NOMO-1 treated with DMSO at 0.1 percent for 48 hours (cell line): Measurements from ENCODE around the gene SLC5A11.
"Not testable (repeated sequence)": the region's sequence is repeated elsewhere in the genome, so short reads cannot be mapped to it uniquely, and the experiment has no call there.

Experiments
- DNase-seq: peaks from one replicate; lab custom pipeline; 2025; ENCODE audit not compliant: unreplicated experiment; lab: John Stamatoyannopoulos, UW

SLC5A11 gene

GRCh38 chr16:24856871-24857270 lies 11.1 kb downstream of the SLC5A11 start:
- not testable (repeated sequence) for DNase-seq

DNA sequence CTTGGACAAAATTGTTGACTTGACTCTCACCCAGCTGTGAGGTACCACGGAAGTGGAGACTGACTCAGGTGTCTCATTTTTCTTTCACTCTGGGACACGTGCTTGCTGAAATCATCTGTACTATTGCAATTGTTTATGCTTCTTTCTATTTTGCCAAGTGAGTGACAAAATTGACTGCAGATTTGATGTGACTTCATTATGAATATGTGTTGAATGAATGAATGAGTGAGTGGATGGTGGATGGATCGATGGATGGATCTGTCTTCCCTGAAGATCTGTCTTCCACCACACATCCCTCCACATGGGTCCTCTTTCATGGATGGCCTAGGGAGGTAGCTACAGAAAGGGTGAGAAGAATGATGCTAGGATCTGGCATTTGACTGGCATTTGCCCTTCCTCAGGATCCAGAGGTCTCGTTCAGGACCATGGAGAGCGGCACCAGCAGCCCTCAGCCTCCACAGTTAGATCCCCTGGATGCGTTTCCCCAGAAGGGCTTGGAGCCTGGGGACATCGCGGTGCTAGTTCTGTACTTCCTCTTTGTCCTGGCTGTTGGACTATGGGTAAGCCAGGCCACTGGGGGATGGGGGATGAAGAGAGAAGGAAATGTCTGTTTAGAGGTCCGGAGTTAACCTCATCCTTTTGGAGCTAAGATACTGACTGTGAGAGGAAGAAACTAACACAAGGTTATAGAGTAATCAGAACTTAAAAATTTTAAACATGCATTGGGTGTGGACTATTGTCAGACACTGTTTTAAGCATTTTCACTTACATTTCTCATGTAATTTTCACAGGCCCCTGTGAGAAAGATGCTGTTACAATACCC lies 12.7 kb downstream of the SLC5A11 start:
- DNase-seq: peak; percentile 33

DNA sequence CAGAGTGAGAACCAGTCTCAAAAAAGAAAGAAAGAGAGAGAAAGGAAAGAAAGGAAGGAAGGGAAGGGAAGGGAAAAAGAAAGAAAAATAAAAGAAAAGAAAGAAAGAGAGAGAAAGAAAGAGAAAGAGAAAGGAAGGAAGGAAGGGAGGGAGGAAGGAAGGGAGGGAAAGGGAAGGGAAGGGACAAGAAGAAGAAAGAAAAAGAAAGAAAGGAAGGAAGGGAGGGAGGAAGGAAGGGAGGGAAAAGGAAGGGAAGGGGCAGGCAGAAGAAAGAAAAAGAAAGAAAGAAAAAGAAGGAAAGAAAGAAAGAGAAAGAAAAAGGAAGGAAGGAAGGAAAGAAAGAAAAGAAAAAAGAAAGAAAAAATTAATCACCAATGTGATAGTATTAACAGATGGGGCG lies 15.7 kb downstream of the SLC5A11 start:
- no peak for DNase-seq

DNA sequence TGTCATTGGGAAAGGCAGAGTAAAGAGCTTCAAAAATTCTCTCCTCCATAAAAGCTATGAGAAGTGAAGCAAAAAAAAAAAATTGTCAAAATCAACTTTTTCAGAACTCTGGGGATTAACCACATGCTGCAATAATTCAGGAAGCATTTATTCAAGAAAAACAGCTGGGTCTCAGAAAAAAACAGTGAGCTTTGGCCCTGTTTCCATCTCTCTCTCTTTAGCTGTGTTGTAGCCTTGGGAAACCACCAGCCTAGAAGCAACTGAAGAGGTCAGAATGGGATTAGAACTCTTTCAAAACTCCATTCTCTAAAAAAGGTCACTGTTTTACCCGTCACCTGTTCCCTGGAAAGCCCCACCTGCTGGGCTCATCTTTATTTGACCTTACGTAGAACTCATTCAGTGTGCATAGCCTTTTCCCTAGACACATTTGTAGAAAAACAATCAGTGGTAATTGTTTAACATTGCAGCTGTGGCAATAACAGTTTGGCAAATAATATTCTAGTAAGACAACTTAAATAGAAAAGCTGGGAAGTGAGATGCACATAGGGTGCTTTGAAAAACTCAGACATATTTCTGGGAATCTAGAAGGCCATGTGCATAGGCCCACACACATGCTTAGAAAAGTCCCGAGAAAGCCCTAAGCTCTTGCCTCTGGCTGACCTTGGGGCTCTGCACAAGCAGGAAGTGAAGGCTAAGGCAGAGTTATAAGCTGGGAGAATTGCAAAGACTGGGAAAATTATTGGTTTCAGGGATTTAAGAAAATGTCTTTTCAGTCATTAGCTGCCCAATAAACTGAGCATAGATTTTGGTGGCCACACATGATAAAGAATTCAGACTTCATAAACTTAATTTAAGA lies 18.0 kb downstream of the SLC5A11 start:
- DNase-seq: no peak

DNA sequence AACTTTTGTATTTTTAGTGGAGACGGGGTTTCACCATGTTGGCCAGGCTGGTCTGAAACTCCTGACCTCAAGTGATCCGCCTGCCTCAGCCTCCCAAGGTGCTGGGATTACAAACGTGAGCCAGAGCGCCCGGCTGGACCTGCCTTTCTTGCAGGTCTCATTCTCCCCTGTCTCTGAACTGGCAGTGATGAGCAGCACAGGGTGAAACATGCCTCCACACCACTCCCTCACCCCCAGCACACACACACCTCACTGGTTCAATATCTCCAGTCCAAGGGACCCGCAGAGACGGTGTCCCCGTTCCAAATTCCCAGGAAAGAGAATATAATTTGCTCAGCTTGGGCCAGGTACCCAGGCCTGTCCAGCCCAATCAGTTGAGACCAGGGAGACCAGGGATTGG lies 23.3 kb downstream of the SLC5A11 start:
- DNase-seq: no peak

DNA sequence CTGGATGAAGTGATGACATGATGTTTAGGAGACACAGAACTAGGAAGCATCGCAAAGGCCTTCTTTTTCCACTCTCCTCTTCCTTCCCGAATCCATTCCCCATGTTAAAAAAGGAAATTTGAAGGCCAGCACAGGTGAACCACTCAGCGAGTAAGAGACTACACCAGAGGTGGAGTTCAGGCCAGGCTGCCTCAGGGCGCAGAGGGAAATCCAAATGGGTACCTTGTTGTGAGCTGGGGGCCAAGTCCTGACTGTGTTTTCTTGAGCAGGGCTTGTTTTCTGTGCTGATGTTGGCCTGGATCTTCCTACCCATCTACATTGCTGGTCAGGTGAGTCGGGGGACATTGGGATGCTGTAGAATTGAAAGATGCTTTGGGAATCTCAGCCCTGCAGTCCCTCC lies 26.1 kb downstream of the SLC5A11 start:
- no peak for DNase-seq

DNA sequence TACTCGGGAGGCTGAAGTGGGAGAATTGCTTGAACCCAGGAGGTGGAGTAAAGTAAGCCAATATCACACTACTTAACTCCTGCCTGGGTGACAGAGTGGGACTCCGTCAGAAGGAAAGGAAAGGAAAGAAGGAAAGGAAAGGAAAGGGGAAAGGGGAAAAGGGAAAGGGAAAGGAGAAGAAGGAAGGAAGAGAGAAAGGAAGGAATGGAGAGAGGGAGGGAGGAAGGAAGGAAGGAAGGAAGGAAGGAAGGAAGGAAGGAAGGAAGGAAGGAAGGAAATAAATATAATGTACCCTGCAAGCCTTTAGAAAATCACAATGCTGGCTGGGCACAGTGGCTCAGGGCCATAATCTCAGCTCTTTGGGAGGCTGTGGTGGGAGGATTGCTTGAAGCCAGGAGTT lies 27.3 kb downstream of the SLC5A11 start:
- DNase-seq: no peak

- no peak for DNase-seq
These were observed 29.7 kb downstream of the SLC5A11 start for GRCh38 chr16:24875466-24875865.

GRCh38 chr16:24876231-24876630 lies 30.5 kb downstream of the SLC5A11 start:
- no peak for DNase-seq

- no peak for DNase-seq
These were observed 33.9 kb downstream of the SLC5A11 start for GRCh38 chr16:24879684-24880083.

- DNase-seq: no peak
These were observed 38.0 kb downstream of the SLC5A11 start for GRCh38 chr16:24883714-24884151.

DNA sequence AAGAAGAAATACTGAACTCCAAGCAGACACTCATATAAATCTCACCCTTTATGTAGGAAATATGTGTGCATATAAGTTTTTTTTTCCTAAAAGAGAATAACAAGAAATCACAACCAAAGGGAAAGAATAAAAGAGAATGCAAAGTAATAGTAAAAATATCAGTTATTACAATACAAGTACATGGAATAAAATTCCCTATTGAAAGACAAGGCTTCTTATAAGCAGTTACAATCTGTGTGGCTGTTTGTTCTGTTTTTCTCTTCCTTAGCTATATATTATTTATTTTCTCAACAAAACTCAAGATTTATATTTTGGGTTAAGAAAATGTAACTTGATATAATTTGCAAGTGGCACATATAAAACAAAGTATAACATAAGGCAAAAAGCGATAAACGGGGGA lies 41.7 kb downstream of the SLC5A11 start:
- DNase-seq: no peak

DNA sequence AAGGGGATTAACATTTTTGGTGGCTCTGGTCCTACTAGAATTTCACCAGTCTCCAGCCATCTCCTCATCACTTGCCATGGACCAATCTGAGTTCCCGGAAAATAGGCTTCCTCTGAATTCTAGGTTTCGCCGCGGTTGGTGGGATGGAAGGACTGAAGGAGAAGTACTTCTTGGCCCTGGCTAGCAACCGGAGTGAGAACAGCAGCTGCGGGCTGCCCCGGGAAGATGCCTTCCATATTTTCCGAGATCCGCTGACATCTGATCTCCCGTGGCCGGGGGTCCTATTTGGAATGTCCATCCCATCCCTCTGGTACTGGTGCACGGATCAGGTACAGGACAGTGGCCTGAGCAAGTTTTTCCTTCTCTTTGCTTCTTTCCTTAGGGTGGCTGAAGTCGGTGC lies 45.0 kb downstream of the SLC5A11 start:
- DNase-seq: no peak

DNA sequence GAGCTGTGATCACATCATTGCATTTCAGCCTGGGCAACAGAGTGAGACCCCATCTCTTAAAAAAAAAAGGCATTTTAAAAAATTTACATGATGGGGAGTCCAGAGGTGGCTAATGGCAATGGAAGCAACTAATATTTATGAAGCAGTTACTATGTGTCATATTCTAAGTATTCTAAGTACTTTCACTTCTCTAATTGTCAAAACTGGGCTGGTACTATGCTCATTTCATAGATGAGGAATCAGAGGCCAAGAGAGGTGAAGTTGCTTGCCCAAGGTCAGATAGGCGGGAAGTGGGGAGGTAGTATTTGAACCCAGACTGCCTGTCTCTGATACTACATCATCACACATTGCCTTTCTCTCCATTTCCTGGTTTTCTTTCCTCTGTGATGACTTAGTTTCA lies 50.7 kb downstream of the SLC5A11 start:
- peak; percentile 88 for DNase-seq

GRCh38 chr16:24897522-24897921 lies 51.8 kb downstream of the SLC5A11 start:
- DNase-seq: not testable (repeated sequence)

- no peak for DNase-seq
These were observed 54.5 kb downstream of the SLC5A11 start for GRCh38 chr16:24900230-24900629.

DNA sequence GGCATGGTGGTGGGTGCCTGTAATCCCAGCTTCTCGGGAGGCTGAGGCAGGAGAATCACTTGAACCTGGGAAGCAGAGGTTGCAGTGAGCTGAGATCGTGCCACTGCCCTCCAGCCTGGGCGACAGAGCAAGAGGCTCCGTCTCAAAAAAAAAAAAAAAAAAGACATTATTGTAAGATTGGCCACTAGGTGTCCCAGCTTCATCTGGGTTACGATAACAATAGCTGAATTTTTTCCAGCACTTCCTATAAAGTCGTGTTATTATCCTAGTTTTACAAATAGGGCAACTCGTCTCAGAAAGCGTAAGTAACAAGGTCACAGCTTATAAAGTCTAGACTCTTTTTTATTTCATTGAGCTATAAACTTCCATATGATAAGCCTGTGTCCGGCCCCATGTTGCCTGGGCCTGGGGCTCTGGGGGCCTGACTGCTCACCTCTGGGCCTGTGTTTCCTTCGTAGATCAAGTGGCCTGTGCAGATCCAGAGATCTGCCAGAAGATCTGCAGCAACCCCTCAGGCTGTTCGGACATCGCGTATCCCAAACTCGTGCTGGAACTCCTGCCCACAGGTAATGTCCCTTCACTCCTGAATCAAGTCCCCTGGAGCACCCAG lies 60.5 kb downstream of the SLC5A11 start:
- DNase-seq: no peak

DNA sequence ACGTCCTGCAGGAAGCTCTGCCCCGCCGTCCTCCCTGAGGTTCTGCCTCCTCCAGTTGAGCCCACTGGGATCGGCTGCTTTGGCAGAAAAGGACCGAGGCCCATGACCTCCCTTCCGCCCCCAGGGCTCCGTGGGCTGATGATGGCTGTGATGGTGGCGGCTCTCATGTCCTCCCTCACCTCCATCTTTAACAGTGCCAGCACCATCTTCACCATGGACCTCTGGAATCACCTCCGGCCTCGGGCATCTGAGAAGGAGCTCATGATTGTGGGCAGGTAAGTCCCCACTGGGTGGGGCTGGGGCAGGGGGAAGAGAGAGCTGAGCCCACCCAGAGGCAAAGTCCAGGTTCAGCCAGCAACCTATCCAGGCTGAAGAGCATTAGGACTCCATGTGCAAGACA lies 61.1 kb downstream of the SLC5A11 start:
- no peak for DNase-seq

DNA sequence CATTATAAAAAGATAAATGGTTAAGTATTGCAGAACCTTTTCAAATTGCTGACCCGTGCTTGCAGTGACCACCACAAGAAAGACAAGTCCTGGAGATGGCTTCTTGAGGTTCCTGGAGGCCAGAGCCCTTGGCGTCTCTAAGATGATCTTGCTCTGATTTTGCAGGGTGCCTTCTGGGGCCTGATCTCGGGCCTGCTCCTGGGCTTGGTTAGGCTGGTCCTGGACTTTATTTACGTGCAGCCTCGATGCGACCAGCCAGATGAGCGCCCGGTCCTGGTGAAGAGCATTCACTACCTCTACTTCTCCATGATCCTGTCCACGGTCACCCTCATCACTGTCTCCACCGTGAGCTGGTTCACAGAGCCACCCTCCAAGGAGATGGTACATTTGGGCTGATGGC lies 63.0 kb downstream of the SLC5A11 start:
- no peak for DNase-seq

DNA sequence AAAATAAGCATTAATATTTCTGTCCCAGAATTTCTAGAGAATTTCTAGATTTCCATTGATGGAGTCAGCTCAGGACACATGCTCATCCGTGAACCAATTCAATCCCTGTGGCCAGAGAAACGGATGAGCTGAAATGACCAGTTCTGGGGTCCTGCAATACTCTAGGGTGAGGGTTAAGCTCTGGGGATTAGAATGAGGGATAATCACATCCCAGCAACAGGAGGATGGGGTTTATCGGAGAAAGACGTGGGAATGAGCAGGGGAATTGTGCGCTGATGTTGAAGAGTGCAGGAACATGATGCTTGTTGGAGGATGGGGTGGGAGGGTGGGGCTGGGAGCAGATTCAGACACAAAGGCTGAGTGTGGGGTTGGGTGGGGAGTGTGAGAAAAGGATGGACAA lies 64.1 kb downstream of the SLC5A11 start:
- no peak for DNase-seq

GRCh38 chr16:24915019-24915418 lies 69.3 kb downstream of the SLC5A11 start:
- DNase-seq: no peak

GRCh38 chr16:24915576-24915975 lies 69.8 kb downstream of the SLC5A11 start:
- DNase-seq: no peak
